ENCODE results near the gene MADD. TPM values are rescaled to one million over a fixed set of nuclear protein-coding genes. Genes with fewer than 3 reads are reported as not detected.
A peak's percentile ranks its signal among the peaks of the same experiment; 100 is the strongest.

Gene MADD
- 28.8 and 29.0 TPM in 2 replicates for total RNA-seq (2014; rRNA removed; shearing (Covaris generic))

DNA sequence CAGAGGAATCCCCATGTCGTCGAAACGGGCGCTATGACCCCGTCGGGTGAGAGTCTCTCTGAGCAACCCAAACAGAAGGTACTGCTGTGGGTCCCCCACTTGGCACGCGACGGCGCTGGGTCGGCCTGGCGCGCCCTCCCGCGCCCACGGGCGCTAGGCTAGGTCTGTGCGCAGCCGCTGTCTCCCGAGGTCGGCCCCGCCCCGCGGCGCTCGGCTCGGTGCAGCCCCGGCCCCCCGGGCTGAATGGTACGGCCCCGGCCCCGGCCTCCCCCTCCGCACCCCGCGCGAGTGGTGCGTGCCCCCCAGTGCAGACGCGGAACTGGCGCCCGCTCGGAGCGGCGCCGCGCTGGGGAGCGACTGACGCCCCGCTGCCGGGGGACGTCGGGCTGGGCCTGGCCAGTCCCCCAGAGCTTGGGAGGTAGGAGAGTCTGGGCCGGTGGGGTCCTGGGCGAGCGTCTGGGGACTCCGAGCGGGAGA is at the start of gene MADD:
Gene MADD, plus strand, starts transcription at position 305 of the 477 bp plus-strand sequence.
- Histone ChIP-seq H3K27me3 (no peaks in the 10 kb centered on the region), H3K27ac (peak within 1 kb of the TSS; percentile 79), H3K36me3 (peaks cover 3% of the 10 kb centered on the region), H3K4me3 (peak within 1 kb of the TSS; percentile 70), H3K4me1 (peaks cover 21% of the 10 kb centered on the region), H3K9me3 (replicated peaks) (no peaks in the 10 kb centered on the region)
- peak; percentile 89 to 91 for DNase-seq

DNA sequence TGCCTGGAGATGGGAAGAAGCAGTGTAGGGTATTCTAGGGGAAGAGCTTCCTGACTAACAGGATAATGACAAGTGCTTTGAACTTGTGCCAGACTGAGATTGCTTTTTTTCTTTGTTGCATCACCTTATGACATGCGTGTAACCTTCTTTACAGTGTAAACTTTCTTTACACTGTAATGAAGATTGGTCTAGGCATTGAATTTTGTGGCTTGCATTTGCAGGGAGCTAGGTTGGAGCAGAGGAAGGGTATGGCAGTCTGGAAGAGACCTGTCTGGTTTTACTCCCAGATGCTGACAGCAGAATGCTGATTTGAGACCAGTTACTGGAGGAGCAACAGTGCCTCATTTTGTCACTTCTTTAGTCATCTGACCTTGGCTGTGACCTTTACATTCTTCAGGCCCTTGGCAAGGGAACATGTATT is 49.5 kb upstream of the MADD start:
- no peaks in the 10 kb centered on the region; the same call in 1 of the 2 replicates for H3K36me3 ChIP-seq
- H3K27me3 ChIP-seq = no peaks in the 10 kb centered on the region
- DNase-seq = no peak
- peaks cover 7% of the 10 kb centered on the region for H3K4me1 ChIP-seq
- H3K27ac ChIP-seq = no peak overlapping the region
- H3K9me3 ChIP-seq (replicated peaks) = no peaks in the 10 kb centered on the region
- H3K4me3 ChIP-seq = no peak overlapping the region

DNA sequence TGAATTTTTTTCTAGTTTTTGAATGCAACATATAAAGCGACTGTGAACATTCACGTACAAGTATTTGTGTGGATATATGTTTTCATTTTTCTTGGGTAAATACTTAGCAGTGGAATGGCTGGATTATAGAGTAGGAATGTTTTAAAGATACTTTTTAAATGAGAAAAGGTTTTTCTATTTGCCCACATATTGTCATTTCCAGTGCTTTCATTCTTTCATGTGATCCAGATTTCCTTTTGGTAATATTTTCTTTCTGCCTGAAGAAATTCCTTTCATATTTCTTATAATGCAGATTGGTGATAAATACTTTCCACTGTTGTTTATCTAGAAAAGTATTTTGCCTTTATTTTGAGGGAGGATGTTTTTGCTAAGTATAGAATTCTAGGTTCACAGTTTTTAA is 47.2 kb upstream of the MADD start:
- no peaks in the 10 kb centered on the region for H3K9me3 ChIP-seq (replicated peaks)
- H3K4me3 ChIP-seq = no peak overlapping the region
- no peaks in the 10 kb centered on the region for H3K4me1 ChIP-seq
- no peaks in the 10 kb centered on the region for H3K27me3 ChIP-seq
- no peak for DNase-seq
- no peak overlapping the region for H3K27ac ChIP-seq
- H3K36me3 ChIP-seq = no peaks in the 10 kb centered on the region; the same call in 1 of the 2 replicates

- no peaks in the 10 kb centered on the region; the same call in 1 of the 2 replicates for H3K36me3 ChIP-seq
- H3K4me3 ChIP-seq = no peak overlapping the region
- H3K9me3 ChIP-seq (replicated peaks) = no peaks in the 10 kb centered on the region
- no peak for DNase-seq
- no peak overlapping the region for H3K27ac ChIP-seq
- no peaks in the 10 kb centered on the region for H3K4me1 ChIP-seq
- no peaks in the 10 kb centered on the region for H3K27me3 ChIP-seq
Measured at GRCh38 chr11:47225552-47226400, 44.2 kb upstream of the MADD start.

DNA sequence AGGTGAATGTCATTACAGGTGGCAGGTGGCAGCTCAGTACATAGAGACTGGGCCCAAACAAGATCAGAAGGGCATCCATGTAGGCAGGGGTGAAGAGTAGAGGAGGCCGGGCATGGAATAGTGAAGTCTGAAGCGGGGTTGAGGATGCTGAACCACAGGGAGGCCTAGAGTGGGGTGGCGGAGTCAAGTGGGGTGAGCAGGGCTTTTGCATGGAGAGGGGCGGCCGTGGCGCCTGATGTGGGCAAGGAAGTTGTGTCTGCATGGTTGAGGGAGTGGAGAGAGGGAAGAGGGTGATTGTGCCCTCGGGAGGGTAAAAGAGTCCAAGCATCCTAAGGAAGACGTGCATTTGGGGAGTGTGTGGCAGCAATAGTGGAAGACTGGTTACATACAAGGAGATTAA is 40.8 kb upstream of the MADD start:
- Histone ChIP-seq H3K36me3 (no peaks in the 10 kb centered on the region), H3K9me3 (replicated peaks) (no peaks in the 10 kb centered on the region), H3K4me3 (no peak overlapping the region), H3K27ac (no peak overlapping the region), H3K4me1 (no peaks in the 10 kb centered on the region), H3K27me3 (no peaks in the 10 kb centered on the region)
- no peak for DNase-seq

- no peak overlapping the region for H3K27ac ChIP-seq
- no peaks in the 10 kb centered on the region for H3K36me3 ChIP-seq
- H3K4me3 ChIP-seq = no peak overlapping the region
- no peaks in the 10 kb centered on the region for H3K4me1 ChIP-seq
- H3K27me3 ChIP-seq = no peaks in the 10 kb centered on the region; the same call in 1 of the 2 replicates
- H3K9me3 ChIP-seq (replicated peaks) = no peaks in the 10 kb centered on the region
- DNase-seq = no peak
Measured at GRCh38 chr11:47233051-47233450, 36.9 kb upstream of the MADD start.

- Histone ChIP-seq H3K27me3 (no peaks in the 10 kb centered on the region; the same call in 1 of the 2 replicates), H3K36me3 (no peaks in the 10 kb centered on the region), H3K9me3 (replicated peaks) (no peaks in the 10 kb centered on the region), H3K4me3 (no peak overlapping the region), H3K4me1 (no peaks in the 10 kb centered on the region), H3K27ac (no peak overlapping the region)
- DNase-seq = peak; percentile 23 to 57
Measured at GRCh38 chr11:47233989-47234668, 35.8 kb upstream of the MADD start.

- Histone ChIP-seq H3K4me3 (no peak overlapping the region), H3K4me1 (no peaks in the 10 kb centered on the region)
Measured at GRCh38 chr11:47234669-47235100, 35.2 kb upstream of the MADD start.

DNA sequence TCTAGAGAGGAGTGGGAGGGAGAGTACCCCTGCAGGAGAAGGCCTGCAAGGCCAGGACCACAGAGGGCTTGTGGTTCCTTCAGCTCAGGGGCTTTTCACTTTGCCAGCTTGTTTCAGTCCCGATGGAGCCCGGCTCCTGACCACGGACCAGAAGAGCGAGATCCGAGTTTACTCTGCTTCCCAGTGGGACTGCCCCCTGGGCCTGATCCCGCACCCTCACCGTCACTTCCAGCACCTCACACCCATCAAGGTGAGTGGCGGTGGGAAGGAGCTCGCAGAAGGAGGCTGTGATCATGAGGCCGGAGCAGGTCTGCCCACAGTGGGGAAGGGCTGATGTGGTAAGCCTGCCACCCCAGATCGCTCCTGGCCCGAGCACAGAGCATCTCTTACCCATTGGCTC is 34.8 kb upstream of the MADD start:
- no peak overlapping the region for H3K27ac ChIP-seq
- DNase-seq = no peak
- no peaks in the 10 kb centered on the region for H3K4me1 ChIP-seq
- H3K4me3 ChIP-seq = no peak overlapping the region
- H3K27me3 ChIP-seq = no peaks in the 10 kb centered on the region; the same call in 1 of the 2 replicates
- H3K9me3 ChIP-seq (replicated peaks) = no peaks in the 10 kb centered on the region
- peaks cover 9% of the 10 kb centered on the region for H3K36me3 ChIP-seq

More at GRCh38 chr11:47234669-47235100, 35.2 kb upstream of the MADD start:
- no peaks in the 10 kb centered on the region; the same call in 1 of the 2 replicates for H3K27me3 ChIP-seq
- peaks cover 5% of the 10 kb centered on the region; the same call in 1 of the 2 replicates for H3K36me3 ChIP-seq
- H3K9me3 ChIP-seq (replicated peaks) = no peaks in the 10 kb centered on the region
- no peak for DNase-seq
- H3K27ac ChIP-seq = no peak overlapping the region

- H3K4me1 ChIP-seq = no peaks in the 10 kb centered on the region
- no peak overlapping the region for H3K27ac ChIP-seq
- DNase-seq = peak in 1 of 2 experiments; percentile 29
- H3K36me3 ChIP-seq = peaks cover 20% of the 10 kb centered on the region
- H3K27me3 ChIP-seq = no peaks in the 10 kb centered on the region; the same call in 1 of the 2 replicates
- no peaks in the 10 kb centered on the region for H3K9me3 ChIP-seq (replicated peaks)
- no peak overlapping the region for H3K4me3 ChIP-seq
Measured at GRCh38 chr11:47236482-47236881, 33.5 kb upstream of the MADD start.

GRCh38 chr11:47239852-47240251 is 30.1 kb upstream of the MADD start:
- Histone ChIP-seq H3K36me3 (peaks cover 21% of the 10 kb centered on the region), H3K27me3 (no peaks in the 10 kb centered on the region; the same call in 1 of the 2 replicates), H3K4me1 (no peaks in the 10 kb centered on the region), H3K27ac (no peak overlapping the region), H3K9me3 (replicated peaks) (no peaks in the 10 kb centered on the region), H3K4me3 (no peak overlapping the region)
- DNase-seq = no peak

- H3K9me3 ChIP-seq (replicated peaks) = no peaks in the 10 kb centered on the region
- H3K4me3 ChIP-seq = no peak overlapping the region
- peaks cover 21% of the 10 kb centered on the region for H3K36me3 ChIP-seq
- H3K4me1 ChIP-seq = no peaks in the 10 kb centered on the region
- no peak for DNase-seq
- H3K27ac ChIP-seq = no peak overlapping the region
- no peaks in the 10 kb centered on the region for H3K27me3 ChIP-seq
Measured at GRCh38 chr11:47241841-47242301, 28.1 kb upstream of the MADD start.

DNA sequence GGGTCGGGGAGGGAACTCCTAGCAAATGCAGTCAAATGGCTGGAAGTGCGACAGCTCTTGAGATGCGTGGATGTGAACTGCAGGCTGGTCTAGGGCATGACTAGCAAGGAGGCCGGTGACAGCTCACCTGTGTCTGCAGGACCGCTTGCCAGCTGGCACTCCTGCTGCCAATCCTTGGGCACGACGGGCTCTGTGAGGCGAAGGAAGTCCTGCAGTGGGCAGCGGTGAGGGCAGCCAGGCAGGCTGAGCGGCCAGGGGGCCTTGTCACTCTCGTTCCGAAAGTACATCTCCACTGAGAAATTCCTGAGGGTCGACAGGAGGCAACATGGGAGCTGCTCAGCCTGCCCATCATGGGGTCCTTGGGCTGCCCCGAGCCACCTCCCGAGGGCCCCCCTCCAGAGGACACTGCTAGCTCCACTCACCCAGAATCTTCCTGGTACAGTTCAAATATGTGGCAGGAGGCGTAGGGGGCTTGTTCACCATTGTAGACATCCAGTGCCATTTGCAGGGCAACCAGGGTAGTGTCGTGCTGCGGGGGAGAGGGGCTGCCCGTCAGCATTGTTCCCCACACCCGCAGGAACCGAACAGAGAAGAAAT is 27.2 kb upstream of the MADD start:
- no peak overlapping the region for H3K4me3 ChIP-seq
- H3K4me1 ChIP-seq = peaks cover under 1% of the 10 kb centered on the region; the same call in 1 of the 2 replicates
- no peak for DNase-seq
- no peak overlapping the region for H3K27ac ChIP-seq
- H3K36me3 ChIP-seq = peaks cover 21% of the 10 kb centered on the region
- H3K27me3 ChIP-seq = no peaks in the 10 kb centered on the region
- no peaks in the 10 kb centered on the region for H3K9me3 ChIP-seq (replicated peaks)

- H3K36me3 ChIP-seq = peaks cover 21% of the 10 kb centered on the region
- no peak for DNase-seq
- H3K9me3 ChIP-seq (replicated peaks) = no peaks in the 10 kb centered on the region
- H3K4me3 ChIP-seq = no peak overlapping the region
- no peaks in the 10 kb centered on the region for H3K27me3 ChIP-seq
- no peak overlapping the region for H3K27ac ChIP-seq
- peaks cover 2% of the 10 kb centered on the region; the same call in 1 of the 2 replicates for H3K4me1 ChIP-seq
Measured at GRCh38 chr11:47243454-47243853, 26.5 kb upstream of the MADD start.
